ENCODE data around the gene SOWAHC.
"Not testable (repeated sequence)": the region's sequence is repeated elsewhere in the genome, so short reads cannot be mapped to it uniquely, and the experiment has no call there.

Gene SOWAHC

DNA sequence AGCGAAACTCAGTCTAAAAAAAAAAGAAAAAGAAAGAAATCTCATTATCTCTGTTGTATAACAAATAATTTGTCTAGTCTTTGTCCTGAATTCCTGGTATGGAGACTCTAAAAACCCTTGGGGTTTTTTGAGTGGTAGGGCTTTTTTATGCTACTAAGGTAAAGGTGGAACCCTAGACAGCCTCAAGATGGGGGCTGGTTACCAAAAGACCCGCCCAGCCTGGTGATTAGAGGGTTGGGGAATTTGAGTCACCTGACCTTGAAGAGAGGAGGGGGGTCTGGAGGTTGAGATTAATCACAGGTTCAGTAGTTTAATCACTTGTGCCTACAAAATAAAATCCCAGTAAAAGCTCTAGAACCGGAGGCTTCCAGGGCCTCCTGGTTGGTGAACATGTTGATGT, 17.6 kb downstream of the SOWAHC start:
- Mint-ChIP-seq H3K36me3 (no peaks in the 10 kb centered on the region), H3K4me1 (peaks cover 4% of the 10 kb centered on the region), H3K9me3 (no peaks in the 10 kb centered on the region), H3K27ac (no peak overlapping the region), H3K4me3 (no peak overlapping the region), H3K27me3 (peaks cover 2% of the 10 kb centered on the region)
- CTCF ChIA-PET, result no interaction called here
- DNase-seq, result no peak

DNA sequence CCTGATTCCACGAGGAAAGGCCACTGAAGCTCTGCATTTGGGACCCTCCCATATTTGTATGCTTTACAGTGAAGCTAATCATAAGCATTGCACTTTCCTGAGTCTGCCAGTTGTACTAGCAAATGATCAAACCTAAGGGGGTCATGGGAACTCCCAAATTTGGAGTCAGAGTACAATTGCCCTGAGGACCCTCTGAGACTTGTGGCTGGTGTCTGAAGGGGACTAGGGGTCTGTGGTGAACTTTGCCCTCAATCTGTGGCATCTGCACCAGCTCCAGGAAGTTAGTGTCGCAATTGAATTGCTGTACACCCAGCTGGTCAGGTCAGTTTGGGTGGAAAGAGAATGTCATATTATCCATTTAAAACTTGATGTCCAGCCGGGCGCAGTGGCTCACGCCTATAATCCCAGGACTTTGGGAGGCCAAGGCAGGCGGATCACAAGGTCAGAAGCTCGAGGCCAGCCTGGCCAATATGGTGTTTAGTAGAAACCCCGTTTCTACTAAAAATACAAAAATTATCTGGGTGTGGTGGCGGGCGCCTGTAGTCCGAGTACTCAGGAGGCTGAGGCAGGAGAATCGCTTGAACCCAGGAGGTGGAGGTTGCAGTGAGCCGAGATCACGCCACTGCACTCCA, 18.1 kb downstream of the SOWAHC start:
- H3K4me3 Mint-ChIP-seq, result no peak overlapping the region
- no peaks in the 10 kb centered on the region for H3K36me3 Mint-ChIP-seq
- peaks cover 6% of the 10 kb centered on the region for H3K4me1 Mint-ChIP-seq
- H3K27ac Mint-ChIP-seq, result no peak overlapping the region
- CTCF ChIA-PET, result no interaction called here
- no peaks in the 10 kb centered on the region for H3K27me3 Mint-ChIP-seq
- DNase-seq, result no peak
- H3K9me3 Mint-ChIP-seq, result no peaks in the 10 kb centered on the region

DNA sequence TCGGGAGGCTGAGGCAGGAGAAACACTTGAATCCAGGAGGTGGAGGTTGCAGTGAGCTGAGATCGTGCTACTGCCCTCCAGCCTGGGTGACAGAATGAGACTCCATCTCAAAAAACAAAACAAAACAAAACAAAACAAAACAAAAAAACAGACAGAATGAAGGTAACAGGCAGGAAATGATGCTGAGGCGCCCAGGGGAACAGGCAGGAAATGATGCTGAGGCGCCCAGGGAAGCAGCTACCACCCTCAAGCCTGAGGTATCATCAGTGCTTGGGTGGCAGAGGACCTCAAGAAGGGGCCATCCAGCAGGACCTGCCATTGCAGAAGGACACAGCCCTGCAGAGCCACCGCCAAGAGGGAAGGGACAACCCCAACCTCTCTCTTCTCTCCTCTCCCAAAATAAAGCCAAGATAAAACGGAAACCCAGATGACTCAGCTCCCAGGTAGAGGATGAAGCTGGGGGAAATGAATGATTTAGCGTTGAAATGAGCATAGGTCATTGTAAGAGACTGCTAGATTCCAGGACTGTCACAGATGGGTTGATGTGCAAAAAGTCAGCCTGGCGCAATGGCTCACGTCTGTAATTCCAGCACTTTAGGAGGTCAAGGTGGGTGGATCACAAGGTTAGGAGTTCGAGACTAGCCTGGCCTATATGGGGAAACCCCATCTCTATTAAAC, 19.3 kb downstream of the SOWAHC start:
- no peak overlapping the region for H3K4me3 Mint-ChIP-seq
- no peaks in the 10 kb centered on the region for H3K27me3 Mint-ChIP-seq
- H3K9me3 Mint-ChIP-seq, result no peaks in the 10 kb centered on the region
- H3K27ac Mint-ChIP-seq, result no peak overlapping the region
- DNase-seq, result no peak
- H3K36me3 Mint-ChIP-seq, result no peaks in the 10 kb centered on the region
- H3K4me1 Mint-ChIP-seq, result peaks cover 13% of the 10 kb centered on the region
- CTCF ChIA-PET, result interaction anchor here (1.0 kb wide), 1 partner anchor 88 kb away, joined by 3 read pairs; no protein-coding TSS in a partner anchor

DNA sequence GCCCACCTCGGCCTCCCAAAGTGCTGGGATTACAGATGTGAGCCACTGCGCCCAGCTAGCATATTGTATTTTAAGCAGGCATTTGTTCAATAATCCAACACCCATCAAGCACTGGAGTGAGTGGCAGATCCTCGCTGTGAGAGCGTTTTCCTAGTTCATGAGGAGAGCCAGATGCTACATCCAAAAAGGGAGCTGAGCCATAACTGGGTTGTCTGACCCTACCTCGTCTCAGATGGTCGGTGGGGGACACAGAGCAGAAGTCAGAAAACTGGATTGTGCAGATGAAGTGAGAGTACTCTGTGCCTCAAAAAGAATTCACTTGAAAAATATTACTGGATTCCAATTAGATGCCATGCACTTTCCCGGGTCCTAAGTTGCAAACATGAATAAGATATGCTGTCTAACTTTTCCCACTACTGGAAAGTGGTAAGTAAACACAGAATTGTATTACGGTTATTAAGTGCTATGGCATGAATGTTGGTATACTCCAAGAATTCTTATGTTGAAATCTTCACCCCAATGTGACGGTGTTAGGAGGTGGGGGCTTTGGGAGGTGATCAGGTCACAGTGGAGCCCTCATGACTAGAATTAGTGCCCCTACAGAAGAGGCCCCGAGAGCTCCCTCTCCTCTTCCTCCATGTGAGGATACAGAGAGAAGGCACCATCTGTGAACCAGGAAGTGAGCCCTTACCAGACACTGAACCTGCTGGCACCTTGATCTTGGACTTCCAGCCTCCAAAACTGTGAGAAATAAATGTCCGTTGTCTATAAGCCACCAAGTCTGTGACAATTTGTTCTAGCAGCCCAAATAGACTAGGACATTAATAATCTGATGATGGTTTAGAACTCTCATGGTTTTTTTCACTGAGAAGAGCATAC, 21.5 kb downstream of the SOWAHC start:
- DNase-seq, result no peak
- Mint-ChIP-seq H3K27ac (no peak overlapping the region), H3K27me3 (no peaks in the 10 kb centered on the region), H3K4me3 (no peak overlapping the region), H3K9me3 (no peaks in the 10 kb centered on the region), H3K4me1 (peaks cover 14% of the 10 kb centered on the region), H3K36me3 (no peaks in the 10 kb centered on the region)
- CTCF ChIA-PET, result no interaction called here

DNA sequence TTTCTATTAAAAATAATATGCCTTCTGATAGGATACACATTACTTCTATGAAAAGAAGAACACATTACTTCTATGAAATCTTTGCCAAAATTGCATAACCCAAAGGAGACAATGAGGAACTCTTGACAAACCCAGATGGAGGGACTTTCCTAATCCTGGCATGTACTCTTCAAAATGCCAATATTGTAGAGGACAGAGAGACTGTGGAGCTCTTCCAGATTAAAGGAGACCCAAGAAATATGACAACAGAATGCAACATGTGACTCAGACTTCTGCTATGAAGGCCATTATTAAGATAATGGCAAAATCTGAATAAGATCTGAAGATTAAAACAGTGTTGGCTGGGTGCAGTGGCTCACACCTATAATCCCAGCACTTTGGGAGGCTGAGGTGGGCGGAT, 22.2 kb downstream of the SOWAHC start:
- Mint-ChIP-seq H3K36me3 (no peaks in the 10 kb centered on the region), H3K27me3 (no peaks in the 10 kb centered on the region), H3K9me3 (no peaks in the 10 kb centered on the region), H3K27ac (no peak overlapping the region), H3K4me3 (no peak overlapping the region), H3K4me1 (peaks cover 14% of the 10 kb centered on the region)
- CTCF ChIA-PET, result no interaction called here
- DNase-seq, result no peak

DNA sequence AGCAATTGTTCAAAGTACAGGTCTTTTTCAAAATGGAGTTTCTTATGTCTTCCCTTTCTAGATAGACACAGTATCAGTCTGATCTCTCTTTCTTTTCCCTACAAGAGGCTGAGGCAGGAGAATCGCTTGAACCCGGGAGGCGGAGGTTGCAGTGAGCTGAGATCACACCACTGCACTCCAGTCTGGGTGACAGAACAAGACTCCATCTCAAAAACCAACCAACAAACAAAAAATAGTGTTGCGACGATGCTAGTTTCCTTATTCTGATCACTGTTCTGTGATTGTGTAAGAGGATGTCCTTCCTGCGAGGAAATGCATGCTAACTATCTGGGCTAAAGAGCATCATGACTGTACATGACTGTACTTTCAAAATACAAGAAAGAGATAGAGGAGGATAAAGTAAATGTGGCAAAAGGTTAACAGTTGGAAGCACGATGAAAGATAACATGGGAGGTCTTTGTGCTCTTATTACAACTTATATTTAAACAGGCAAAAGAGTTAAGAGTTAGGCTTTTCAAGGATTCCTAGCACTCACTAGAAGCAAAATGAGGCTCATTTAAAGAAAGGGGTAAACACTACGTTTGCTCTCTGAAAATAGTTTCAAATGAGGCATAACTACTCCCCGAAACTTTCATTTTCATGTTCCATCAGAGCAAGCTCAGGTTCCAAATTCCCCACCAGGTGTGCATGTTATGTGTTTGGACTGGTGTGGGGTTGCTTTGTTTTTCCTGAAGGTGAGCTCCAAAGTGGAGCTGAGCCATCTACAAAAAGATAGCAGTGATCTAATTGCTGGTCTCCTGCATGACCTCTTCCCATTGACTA, 23.8 kb downstream of the SOWAHC start:
- no peak for DNase-seq
- H3K9me3 Mint-ChIP-seq, result no peaks in the 10 kb centered on the region
- H3K4me1 Mint-ChIP-seq, result peaks cover 14% of the 10 kb centered on the region
- CTCF ChIA-PET, result no interaction called here
- peak overlapping the region; percentile 66 for H3K27ac Mint-ChIP-seq
- no peaks in the 10 kb centered on the region for H3K36me3 Mint-ChIP-seq
- no peaks in the 10 kb centered on the region for H3K27me3 Mint-ChIP-seq
- no peak overlapping the region for H3K4me3 Mint-ChIP-seq

DNA sequence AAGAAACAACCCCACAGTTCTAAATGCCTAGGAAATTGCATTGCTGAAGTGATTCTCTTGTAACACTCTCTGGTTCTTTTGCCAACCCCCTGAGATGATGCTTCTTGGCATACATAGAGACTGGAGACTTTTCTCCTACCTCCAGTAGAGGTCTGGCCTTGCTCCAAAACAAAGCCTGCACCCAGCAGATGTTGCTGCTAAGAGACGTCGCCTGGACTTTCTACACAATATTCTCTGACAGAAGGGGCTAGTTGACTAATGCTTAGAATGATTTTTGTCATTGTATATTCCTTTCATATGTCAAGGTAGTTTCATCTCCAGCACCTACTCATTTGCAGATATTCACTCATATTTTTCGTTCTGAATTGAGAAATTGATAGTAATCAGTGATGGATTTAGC, 24.6 kb downstream of the SOWAHC start:
- no peak for DNase-seq
- Mint-ChIP-seq H3K4me3 (no peak overlapping the region), H3K4me1 (peaks cover 10% of the 10 kb centered on the region), H3K36me3 (no peaks in the 10 kb centered on the region), H3K27ac (no peak overlapping the region), H3K27me3 (no peaks in the 10 kb centered on the region), H3K9me3 (no peaks in the 10 kb centered on the region)
- CTCF ChIA-PET, result no interaction called here

DNA sequence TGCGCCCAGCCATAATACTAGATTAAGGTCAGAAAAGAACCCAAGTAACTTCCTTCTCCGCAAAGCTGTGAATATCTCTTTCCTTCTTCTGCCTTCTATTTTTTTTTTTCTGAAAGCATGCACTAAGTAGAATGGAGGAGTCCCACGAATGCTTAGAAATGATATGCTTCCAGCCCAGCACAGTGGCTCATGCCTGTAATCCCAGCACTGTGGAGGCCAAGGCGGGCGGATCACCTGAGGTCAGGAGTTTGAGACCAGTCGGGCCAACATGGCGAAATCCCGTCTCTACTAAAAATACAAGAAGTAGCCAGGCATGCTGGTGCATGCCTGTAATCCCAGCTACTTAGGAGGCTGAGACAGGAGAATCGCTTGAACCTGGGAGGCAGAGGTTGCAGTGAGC, 25.8 kb downstream of the SOWAHC start:
- H3K27me3 Mint-ChIP-seq, H3K4me3 Mint-ChIP-seq, H3K36me3 Mint-ChIP-seq, DNase-seq, H3K9me3 Mint-ChIP-seq, H3K27ac Mint-ChIP-seq: not testable (repeated sequence)
- H3K4me1 Mint-ChIP-seq, result peaks cover 10% of the 10 kb centered on the region
- CTCF ChIA-PET, result interaction anchor here (0.6 kb wide), 1 partner anchor 84 kb away, joined by 3 read pairs; no protein-coding TSS in a partner anchor

DNA sequence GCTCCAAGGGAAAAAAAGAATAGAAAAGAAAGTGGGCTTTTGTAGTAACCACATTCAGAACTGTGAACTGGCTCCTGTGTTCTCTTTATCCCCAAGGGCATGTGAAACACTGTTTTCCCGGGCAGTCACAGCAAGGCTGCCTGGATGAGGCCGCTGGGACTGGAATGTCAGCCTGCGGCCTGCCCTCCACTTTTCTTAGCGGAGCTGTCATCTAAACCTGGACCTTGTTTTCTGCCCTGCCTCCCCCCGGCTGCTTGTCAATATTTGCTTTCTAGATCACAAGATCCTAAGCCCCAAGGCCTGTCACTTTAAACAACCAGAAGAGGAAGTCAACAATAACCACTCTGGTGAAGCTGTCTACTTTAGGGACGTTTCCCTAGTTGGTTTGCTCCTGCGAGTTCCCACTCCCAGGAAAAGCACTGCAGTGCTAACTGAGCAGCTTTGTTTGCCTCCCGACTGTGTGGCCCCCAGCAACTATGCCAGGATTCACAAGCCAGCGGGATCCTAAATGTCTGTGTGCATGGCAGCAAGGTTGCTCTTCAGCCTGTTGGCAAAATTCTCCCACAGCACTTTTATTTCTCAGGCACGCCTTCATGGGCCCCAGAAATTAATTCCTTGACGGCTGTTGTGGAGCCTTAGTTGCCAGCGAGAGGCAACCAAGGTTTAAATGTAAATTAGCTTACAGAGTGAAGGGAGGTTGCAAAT, 30.6 kb downstream of the SOWAHC start:
- H3K27me3 Mint-ChIP-seq, result peaks cover 14% of the 10 kb centered on the region
- no peaks in the 10 kb centered on the region for H3K36me3 Mint-ChIP-seq
- H3K9me3 Mint-ChIP-seq, result no peaks in the 10 kb centered on the region
- H3K4me3 Mint-ChIP-seq, result no peak overlapping the region
- CTCF ChIA-PET, result interaction anchor here (0.6 kb wide), 1 partner anchor 121 kb away, joined by 4 read pairs; no protein-coding TSS in a partner anchor
- no peaks in the 10 kb centered on the region for H3K4me1 Mint-ChIP-seq
- no peak for DNase-seq
- no peak overlapping the region for H3K27ac Mint-ChIP-seq

DNA sequence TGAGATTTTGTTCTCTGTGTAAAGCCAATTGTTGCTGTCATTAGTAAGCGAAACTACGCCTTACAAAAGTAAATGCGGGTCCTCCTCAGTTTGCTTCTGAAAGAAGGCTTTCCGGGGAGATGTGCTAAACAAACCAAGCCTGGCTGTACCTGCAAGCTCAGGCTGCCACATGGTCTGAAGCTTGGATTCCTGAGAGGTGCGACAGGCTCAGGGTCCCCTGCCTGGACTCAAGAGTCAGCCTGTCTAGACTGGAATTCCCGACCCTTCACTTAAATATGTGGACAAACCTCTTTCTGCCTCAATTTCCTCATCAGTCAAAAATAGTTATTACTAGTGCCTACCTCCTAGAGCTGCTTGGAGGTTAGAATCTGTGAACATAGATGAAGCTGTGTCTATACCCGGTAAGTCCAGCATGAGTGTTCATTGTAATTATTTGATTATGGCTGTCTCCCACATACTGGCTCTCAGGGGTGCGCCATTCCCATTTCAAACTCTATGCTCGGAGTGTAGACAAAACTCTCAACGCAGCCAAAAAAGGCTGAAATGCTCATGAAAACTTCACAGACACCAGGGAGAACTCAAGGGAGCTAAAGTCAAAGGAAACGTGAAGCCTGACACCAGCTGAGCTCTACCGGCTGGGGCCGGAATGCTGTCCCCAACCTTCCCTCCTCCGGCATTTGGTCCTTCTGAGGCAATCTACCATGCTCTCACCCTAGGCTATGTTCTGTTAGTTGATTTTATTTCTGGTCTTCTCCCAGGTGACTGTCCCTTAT, 31.4 kb downstream of the SOWAHC start:
- H3K27me3 Mint-ChIP-seq, result peaks cover 14% of the 10 kb centered on the region
- no peaks in the 10 kb centered on the region for H3K4me1 Mint-ChIP-seq
- H3K27ac Mint-ChIP-seq, result no peak overlapping the region
- no peak for DNase-seq
- CTCF ChIA-PET, result no interaction called here
- H3K36me3 Mint-ChIP-seq, result no peaks in the 10 kb centered on the region
- no peak overlapping the region for H3K4me3 Mint-ChIP-seq
- no peaks in the 10 kb centered on the region for H3K9me3 Mint-ChIP-seq

DNA sequence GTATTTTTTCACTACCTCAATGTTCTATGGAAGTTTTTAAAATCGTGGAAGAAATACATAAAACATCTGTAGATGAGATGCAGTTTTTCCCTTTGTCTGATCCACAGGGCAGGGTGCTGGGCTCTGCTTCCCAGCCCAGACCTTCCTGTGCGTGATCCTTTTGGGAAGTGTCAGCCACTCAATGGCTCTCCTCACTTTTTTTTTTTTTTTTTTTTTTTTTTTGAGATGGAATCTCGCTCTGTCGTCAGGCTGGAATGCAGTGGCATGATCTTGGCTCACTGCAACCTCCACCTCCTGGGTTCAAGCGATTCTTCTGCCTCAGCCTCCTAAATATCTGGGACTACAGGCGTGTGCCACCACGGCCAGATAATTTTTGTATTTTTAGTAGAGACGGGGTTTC, 32.8 kb downstream of the SOWAHC start:
- Mint-ChIP-seq H3K9me3 (no peaks in the 10 kb centered on the region), H3K4me3 (no peak overlapping the region), H3K27me3 (peaks cover 14% of the 10 kb centered on the region), H3K36me3 (no peaks in the 10 kb centered on the region), H3K27ac (no peak overlapping the region), H3K4me1 (no peaks in the 10 kb centered on the region)
- CTCF ChIA-PET, result no interaction called here
- no peak for DNase-seq

DNA sequence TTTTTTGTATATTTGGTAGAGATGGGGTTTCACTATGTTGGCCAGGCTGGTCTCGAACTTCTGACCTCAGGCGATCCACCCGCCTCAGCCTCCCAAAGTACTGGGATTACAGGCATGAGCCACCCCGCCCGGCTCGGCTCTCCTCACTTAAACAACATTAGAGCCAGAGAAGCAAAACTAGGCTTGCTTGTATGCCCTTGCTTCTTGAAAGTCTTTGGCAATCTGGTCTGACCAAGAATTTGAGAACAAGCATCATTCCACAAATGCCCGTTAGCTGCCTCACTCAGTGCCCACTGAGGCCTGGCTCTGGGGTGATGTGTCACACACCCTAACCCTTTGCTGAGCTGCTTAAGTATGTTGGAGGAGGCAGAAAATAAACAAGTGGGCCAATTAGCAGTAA, 33.5 kb downstream of the SOWAHC start:
- DNase-seq, result no peak
- CTCF ChIA-PET, result no interaction called here
- H3K27ac Mint-ChIP-seq, result no peak overlapping the region
- peaks cover 14% of the 10 kb centered on the region for H3K27me3 Mint-ChIP-seq
- H3K4me1 Mint-ChIP-seq, result no peaks in the 10 kb centered on the region
- H3K36me3 Mint-ChIP-seq, result no peaks in the 10 kb centered on the region
- no peak overlapping the region for H3K4me3 Mint-ChIP-seq
- no peaks in the 10 kb centered on the region for H3K9me3 Mint-ChIP-seq

DNA sequence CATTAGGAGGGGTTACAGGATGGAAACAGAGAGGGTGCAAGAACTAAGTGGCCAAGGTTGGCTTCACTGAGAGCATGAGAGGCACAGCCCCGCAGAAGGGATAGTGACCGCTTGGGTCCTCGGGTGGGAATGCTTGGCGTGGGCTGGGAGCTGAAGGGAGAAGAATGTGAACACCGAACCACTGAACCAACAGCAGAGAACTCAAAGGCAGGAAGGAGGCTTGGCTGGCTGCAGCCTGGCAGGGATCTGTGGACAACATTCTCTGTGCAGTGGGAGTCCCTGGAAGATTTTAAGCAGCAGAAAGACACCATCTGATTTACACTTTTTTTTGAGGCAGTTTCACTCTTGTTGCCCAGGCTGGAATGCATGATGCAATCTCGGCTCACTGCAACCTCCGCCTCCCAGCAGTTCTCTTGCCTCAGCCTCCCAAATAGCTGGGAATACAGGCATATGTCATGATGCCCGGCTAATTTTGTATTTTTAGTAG, 33.9 kb downstream of the SOWAHC start:
- no peak for DNase-seq
- no peaks in the 10 kb centered on the region for H3K4me1 Mint-ChIP-seq
- CTCF ChIA-PET, result no interaction called here
- H3K27ac Mint-ChIP-seq, result no peak overlapping the region
- peaks cover 14% of the 10 kb centered on the region for H3K27me3 Mint-ChIP-seq
- no peak overlapping the region for H3K4me3 Mint-ChIP-seq
- no peaks in the 10 kb centered on the region for H3K36me3 Mint-ChIP-seq
- no peaks in the 10 kb centered on the region for H3K9me3 Mint-ChIP-seq
